AG09319 (cell line): ENCODE data around the gene PCDH9.

Experiments used
- DNase-seq: peaks from one replicate; pipeline ENCODE4 v3.0.0-alpha.2; 2010; ENCODE audit warnings: low read depth; ENCODE audit errors: extremely low read depth
- TF ChIP-seq, protein P1 (sequence below): IDR thresholded peaks from 2 replicates; pipeline ENCODE4 v1.5.1; 2011; ENCODE audit warnings: low read depth, mild to moderate bottlenecking, inconsistent platforms, low read length, moderate library complexity

Gene PCDH9

DNA sequence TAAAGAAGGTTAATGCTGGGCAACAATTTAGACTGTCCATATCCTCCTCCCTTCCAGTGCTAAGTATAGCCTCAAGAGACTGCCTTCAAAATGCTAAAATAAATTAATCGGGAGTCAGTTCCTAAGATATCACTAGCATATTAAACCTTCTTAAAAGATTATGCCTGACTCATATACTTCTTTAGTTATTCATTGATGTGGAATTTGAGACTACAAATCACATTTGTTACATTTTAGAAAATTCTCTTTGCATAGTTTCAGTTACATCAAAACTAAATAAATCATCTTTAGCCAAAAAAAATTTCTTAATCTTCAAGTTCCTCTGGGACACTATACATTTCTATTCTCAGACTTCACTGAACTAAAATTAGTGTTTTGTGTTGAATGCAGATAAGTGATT, 769.1 kb downstream of the PCDH9 start:
- TF ChIP-seq, protein P1, sequence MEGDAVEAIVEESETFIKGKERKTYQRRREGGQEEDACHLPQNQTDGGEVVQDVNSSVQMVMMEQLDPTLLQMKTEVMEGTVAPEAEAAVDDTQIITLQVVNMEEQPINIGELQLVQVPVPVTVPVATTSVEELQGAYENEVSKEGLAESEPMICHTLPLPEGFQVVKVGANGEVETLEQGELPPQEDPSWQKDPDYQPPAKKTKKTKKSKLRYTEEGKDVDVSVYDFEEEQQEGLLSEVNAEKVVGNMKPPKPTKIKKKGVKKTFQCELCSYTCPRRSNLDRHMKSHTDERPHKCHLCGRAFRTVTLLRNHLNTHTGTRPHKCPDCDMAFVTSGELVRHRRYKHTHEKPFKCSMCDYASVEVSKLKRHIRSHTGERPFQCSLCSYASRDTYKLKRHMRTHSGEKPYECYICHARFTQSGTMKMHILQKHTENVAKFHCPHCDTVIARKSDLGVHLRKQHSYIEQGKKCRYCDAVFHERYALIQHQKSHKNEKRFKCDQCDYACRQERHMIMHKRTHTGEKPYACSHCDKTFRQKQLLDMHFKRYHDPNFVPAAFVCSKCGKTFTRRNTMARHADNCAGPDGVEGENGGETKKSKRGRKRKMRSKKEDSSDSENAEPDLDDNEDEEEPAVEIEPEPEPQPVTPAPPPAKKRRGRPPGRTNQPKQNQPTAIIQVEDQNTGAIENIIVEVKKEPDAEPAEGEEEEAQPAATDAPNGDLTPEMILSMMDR: no peak
- DNase-seq: no peak

GRCh38 chr13:66459634-66460033, 770.5 kb downstream of the PCDH9 start:
- TF ChIP-seq, protein P1: no peak
- no peak for DNase-seq

DNA sequence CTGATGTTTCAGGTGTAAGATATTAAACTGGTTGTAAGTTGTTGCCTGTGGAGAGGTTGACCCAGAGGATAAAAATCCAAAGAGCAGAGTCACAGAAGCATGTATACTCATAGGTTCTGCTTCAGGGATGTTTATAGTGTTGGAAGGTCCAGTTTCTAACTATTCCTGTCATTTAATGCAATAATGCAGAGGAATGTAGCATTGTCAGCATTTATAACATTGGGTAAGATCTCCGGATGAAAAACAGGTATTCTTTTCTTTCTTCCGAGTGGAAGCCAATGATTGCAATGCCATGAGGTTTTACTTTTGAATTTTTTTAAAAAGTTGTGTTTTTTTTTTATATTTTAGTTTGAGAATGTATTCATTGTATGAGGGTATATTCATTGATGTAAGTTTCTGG, 771.0 kb downstream of the PCDH9 start:
- DNase-seq: no peak
- TF ChIP-seq, protein P1: no peak

- TF ChIP-seq, protein P1: no peak
- DNase-seq: no peak
Measured at GRCh38 chr13:66446413-66446812, 783.7 kb downstream of the PCDH9 start.

GRCh38 chr13:66443926-66444325, 786.2 kb downstream of the PCDH9 start:
- TF ChIP-seq, protein P1: no peak
- DNase-seq: no peak

- no peak for DNase-seq
- TF ChIP-seq, protein P1: no peak
Measured at GRCh38 chr13:66440938-66441337, 789.2 kb downstream of the PCDH9 start.

- DNase-seq: no peak
- TF ChIP-seq, protein P1: no peak
Measured at GRCh38 chr13:66430728-66431127, 799.4 kb downstream of the PCDH9 start.

- no peak for DNase-seq
- TF ChIP-seq, protein P1: no peak
Measured at GRCh38 chr13:66430269-66430668, 799.9 kb downstream of the PCDH9 start.
